Breast epithelium (tissue), 3 donors: ENCODE measurements around the gene RUBCN.

Experiments
- POLR2A ChIP-seq: fragments of 450-650 bp; IDR thresholded peaks from one replicate; pipeline ENCODE4 v1.6.1; 2016; ENCODE audit warnings: antibody characterized with exemption, mild to moderate bottlenecking, moderate library complexity
- TF ChIP-seq, protein P1 (sequence below), 3 donors: fragments of 450-650 bp; IDR thresholded peaks; one replicate each; pipeline ENCODE4 v1.5.1; 2016 to 2017; ENCODE audit warnings: antibody characterized with exemption in 3 of 3, mild to moderate bottlenecking in 3 of 3, moderate library complexity in 3 of 3

DNA sequence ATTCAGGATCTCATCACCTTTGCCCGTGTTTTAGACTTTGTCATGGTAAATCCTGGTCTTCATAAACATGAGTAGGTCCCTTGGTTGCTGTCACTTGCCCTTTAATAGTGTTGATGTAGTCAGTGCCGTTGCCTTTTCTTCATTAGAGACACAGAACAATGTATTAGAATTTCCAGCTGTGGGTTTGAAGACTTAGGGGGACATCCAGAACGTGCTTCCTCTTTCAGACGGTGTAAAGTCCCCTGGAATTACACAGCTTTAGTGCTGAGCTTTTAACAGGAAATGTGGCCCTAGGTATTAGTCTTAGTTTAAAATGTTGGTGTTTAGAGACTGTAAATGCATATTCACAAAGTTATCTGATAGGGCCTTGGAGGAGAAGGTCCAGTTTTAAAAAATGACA is 45.5 kb upstream of the RUBCN start:
- no peak for TF ChIP-seq POLR2A
- TF ChIP-seq, protein P1, sequence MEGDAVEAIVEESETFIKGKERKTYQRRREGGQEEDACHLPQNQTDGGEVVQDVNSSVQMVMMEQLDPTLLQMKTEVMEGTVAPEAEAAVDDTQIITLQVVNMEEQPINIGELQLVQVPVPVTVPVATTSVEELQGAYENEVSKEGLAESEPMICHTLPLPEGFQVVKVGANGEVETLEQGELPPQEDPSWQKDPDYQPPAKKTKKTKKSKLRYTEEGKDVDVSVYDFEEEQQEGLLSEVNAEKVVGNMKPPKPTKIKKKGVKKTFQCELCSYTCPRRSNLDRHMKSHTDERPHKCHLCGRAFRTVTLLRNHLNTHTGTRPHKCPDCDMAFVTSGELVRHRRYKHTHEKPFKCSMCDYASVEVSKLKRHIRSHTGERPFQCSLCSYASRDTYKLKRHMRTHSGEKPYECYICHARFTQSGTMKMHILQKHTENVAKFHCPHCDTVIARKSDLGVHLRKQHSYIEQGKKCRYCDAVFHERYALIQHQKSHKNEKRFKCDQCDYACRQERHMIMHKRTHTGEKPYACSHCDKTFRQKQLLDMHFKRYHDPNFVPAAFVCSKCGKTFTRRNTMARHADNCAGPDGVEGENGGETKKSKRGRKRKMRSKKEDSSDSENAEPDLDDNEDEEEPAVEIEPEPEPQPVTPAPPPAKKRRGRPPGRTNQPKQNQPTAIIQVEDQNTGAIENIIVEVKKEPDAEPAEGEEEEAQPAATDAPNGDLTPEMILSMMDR (IDR thresholded peaks at IDR 0.05), result no peak
